OCI-LY1 (cell line): ENCODE data around the gene TRAF3IP3.

Source experiments
- H2AFZ ChIP-seq: fragments of 200-600 bp; sonication (generic), shearing (Covaris generic); 2 replicates; pipeline ENCODE4 v1.6.0; 2014; ENCODE audit warnings: antibody characterized with exemption, mild to moderate bottlenecking, low read length
- H3F3A ChIP-seq: fragments of 200-600 bp; sonication (generic), shearing (Covaris generic); 2 replicates; pipeline ENCODE4 v1.6.0; 2014; ENCODE audit warnings: mild to moderate bottlenecking, antibody characterized with exemption, low read length, moderate library complexity; ENCODE audit not compliant: insufficient read depth
- H3K27ac ChIP-seq: fragments of 200-600 bp; sonication (generic); 2 replicates; pipeline ENCODE4 v1.5.1; 2014; ENCODE audit warnings: low read length, mixed run types, mild to moderate bottlenecking, low read depth; ENCODE audit not compliant: poor library complexity, severe bottlenecking
- H3K27me3 ChIP-seq: fragments of 200-600 bp; sonication (generic); 2 replicates; pipeline ENCODE4 v1.6.0; 2014; ENCODE audit warnings: antibody characterized with exemption, mild to moderate bottlenecking, low read length, moderate library complexity; ENCODE audit not compliant: insufficient read depth
- H3K36me3 ChIP-seq: fragments of 200-600 bp; sonication (generic); 2 replicates; pipeline ENCODE4 v1.6.1; 2014; ENCODE audit warnings: mild to moderate bottlenecking, antibody characterized with exemption, low read length, moderate library complexity, mixed read lengths; ENCODE audit not compliant: insufficient read depth
- H3K4me1 ChIP-seq: fragments of 200-600 bp; sonication (generic); 2 replicates; pipeline ENCODE4 v1.5.1; 2014; ENCODE audit warnings: mild to moderate bottlenecking, low read length, moderate library complexity; ENCODE audit not compliant: insufficient read depth, severe bottlenecking
- H3K4me2 ChIP-seq: fragments of 200-600 bp; sonication (generic), shearing (Covaris generic); 2 replicates; pipeline ENCODE4 v1.6.1; 2014; ENCODE audit warnings: low read length
- H3K4me3 ChIP-seq: fragments of 200-600 bp; sonication (generic); 2 replicates; pipeline ENCODE4 v1.5.1; 2014; ENCODE audit warnings: low read length, low read depth, mild to moderate bottlenecking, mixed read lengths; ENCODE audit not compliant: poor library complexity, severe bottlenecking
- H3K79me2 ChIP-seq: fragments of 200-600 bp; shearing (Covaris generic); 2 replicates; pipeline ENCODE4 v1.6.1; 2016; ENCODE audit warnings: mixed run types, low read length, mixed read lengths; ENCODE audit not compliant: insufficient read depth
- H3K9ac ChIP-seq: fragments of 200-600 bp; sonication (generic), shearing (Covaris generic); 2 replicates; pipeline ENCODE4 v1.6.1; 2014; ENCODE audit warnings: mild to moderate bottlenecking, low read length, mixed read lengths
- H3K9me2 ChIP-seq: fragments of 200-600 bp; sonication (generic), shearing (Covaris generic); 2 replicates; pipeline ENCODE4 v1.6.1; 2014; ENCODE audit warnings: low read depth, mild to moderate bottlenecking, low read length, mixed read lengths
- H3K9me3 ChIP-seq: fragments of 200-600 bp; shearing (Covaris generic); 2 replicates; pipeline ENCODE4 v1.6.1; 2014; ENCODE audit warnings: low read length, mixed read lengths
- H4K20me1 ChIP-seq: fragments of 200-600 bp; sonication (generic), shearing (Covaris generic); 2 replicates; pipeline ENCODE4 v1.6.0; 2016; ENCODE audit warnings: mild to moderate bottlenecking, low read length; ENCODE audit not compliant: insufficient read depth
- CTCF ChIP-seq: fragments of 200-600 bp; sonication (generic), shearing (Covaris generic); IDR thresholded peaks from 2 replicates; pipeline ENCODE4 v1.5.1; 2017; ENCODE audit warnings: mild to moderate bottlenecking, antibody characterized with exemption, low read length, moderate library complexity, mixed read lengths
- EZH2 ChIP-seq: fragments of 200-600 bp; sonication (generic), shearing (Covaris generic); IDR thresholded peaks from 2 replicates; pipeline ENCODE4 v1.8.0; 2017; ENCODE audit warnings: borderline replicate concordance, mixed run types, mild to moderate bottlenecking, antibody characterized with exemption, low read length, moderate library complexity, mixed read lengths

Gene TRAF3IP3

DNA sequence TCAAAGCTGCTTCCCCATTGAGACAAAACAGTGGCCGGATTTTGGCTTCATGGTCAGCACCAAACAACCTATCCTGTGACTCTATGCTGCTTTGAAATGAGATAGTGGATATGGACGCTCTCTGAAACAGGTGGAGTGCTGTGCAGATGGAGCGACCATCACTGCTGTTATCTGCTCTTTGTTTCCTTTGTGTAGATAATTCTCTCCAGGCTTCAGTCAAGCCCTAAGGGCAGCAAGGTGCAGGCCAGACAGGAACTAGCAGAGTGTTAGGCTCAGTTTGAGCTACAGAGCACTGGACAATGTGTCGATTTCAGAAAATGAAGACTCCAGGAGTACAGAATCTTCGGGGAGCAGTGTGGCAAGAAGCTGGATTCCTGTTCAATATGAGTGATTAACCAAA is 54.9 kb downstream of the TRAF3IP3 start:
- H3K27ac ChIP-seq, result no peak overlapping the region
- H3K9me3 ChIP-seq, result no peaks in the 10 kb centered on the region
- TF ChIP-seq EZH2, result no peak
- TF ChIP-seq CTCF, result no peak
- H3K9me2 ChIP-seq, result no peaks in the 10 kb centered on the region
- H3K4me3 ChIP-seq, result no peak overlapping the region
- no peaks in the 10 kb centered on the region for H3K79me2 ChIP-seq
- no peak overlapping the region for H3K9ac ChIP-seq
- no peaks in the 10 kb centered on the region for H3F3A ChIP-seq
- no peaks in the 10 kb centered on the region for H4K20me1 ChIP-seq
- H3K36me3 ChIP-seq, result no peaks in the 10 kb centered on the region
- H2AFZ ChIP-seq, result no peak overlapping the region
- H3K4me1 ChIP-seq, result peaks cover 4% of the 10 kb centered on the region
- no peak overlapping the region for H3K4me2 ChIP-seq
- no peaks in the 10 kb centered on the region for H3K27me3 ChIP-seq

DNA sequence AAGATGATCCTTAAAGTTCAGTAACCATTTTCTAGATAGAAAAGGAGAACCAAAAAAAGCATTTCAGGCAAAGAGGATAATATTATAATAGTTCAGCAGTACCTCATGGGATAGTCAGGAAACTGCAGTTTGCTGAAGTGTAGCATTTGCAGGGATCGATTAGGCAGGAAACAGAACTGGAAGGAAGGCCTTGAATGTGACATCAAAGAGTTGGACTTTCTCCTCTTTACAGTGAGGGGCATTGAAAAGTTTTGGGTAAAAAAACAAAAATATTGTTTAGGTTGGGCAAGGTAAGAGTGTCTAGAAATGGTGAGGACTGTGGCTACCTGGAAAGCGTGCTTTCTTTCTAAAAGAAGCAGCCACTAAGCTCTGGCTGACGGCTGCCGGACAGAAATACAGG is 58.0 kb downstream of the TRAF3IP3 start:
- no peaks in the 10 kb centered on the region for H3K27me3 ChIP-seq
- no peaks in the 10 kb centered on the region for H3K36me3 ChIP-seq
- no peaks in the 10 kb centered on the region for H4K20me1 ChIP-seq
- no peaks in the 10 kb centered on the region for H3F3A ChIP-seq
- no peaks in the 10 kb centered on the region for H3K79me2 ChIP-seq
- H3K4me2 ChIP-seq, result no peak overlapping the region
- H3K27ac ChIP-seq, result no peak overlapping the region
- no peaks in the 10 kb centered on the region for H3K9me3 ChIP-seq
- H3K4me1 ChIP-seq, result no peaks in the 10 kb centered on the region
- H3K9ac ChIP-seq, result no peak overlapping the region
- no peak overlapping the region for H2AFZ ChIP-seq
- no peaks in the 10 kb centered on the region for H3K9me2 ChIP-seq
- H3K4me3 ChIP-seq, result no peak overlapping the region
- TF ChIP-seq EZH2, result no peak
- TF ChIP-seq CTCF, result no peak

DNA sequence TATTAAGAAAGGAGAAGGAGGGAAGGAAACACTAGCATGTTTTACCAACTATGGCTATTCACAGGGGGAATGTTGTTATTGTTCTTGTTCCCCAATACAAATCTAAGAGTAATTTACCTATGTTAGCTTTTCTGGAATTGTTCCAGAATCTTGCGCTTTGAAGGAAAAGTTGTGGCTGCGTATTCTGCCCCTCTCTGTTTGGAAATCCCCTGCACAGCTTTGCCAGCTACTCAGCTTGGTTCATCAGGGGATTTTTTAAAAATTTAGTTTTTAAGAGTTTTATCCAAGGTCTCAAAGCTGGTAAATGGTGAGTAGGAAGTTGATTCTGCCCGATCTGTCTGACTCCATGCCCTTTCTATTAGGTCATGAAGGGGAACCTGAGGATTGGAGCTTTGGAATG is 59.6 kb downstream of the TRAF3IP3 start:
- H3K79me2 ChIP-seq, result no peaks in the 10 kb centered on the region
- H3K27me3 ChIP-seq, result no peaks in the 10 kb centered on the region
- H3K9me2 ChIP-seq, result no peaks in the 10 kb centered on the region
- H3K4me3 ChIP-seq, result no peak overlapping the region
- no peak overlapping the region for H3K9ac ChIP-seq
- H2AFZ ChIP-seq, result no peak overlapping the region
- H3K4me1 ChIP-seq, result no peaks in the 10 kb centered on the region
- no peak overlapping the region for H3K4me2 ChIP-seq
- H3K9me3 ChIP-seq, result no peaks in the 10 kb centered on the region
- TF ChIP-seq EZH2, result no peak
- TF ChIP-seq CTCF, result no peak
- H3K36me3 ChIP-seq, result no peaks in the 10 kb centered on the region
- no peaks in the 10 kb centered on the region for H3F3A ChIP-seq
- H3K27ac ChIP-seq, result no peak overlapping the region
- H4K20me1 ChIP-seq, result no peaks in the 10 kb centered on the region
